Adrenal gland (tissue), 5 donors: ENCODE data around the gene SERAC1.

Experiments
- POLR2A ChIP-seq, 2 donors: fragments of 450-650 bp; IDR thresholded peaks; one replicate each; pipeline ENCODE4 v1.6.1; 2017; ENCODE audit warnings: antibody characterized with exemption in 2 of 2, mild to moderate bottlenecking in 2 of 2, moderate library complexity in 1 of 2
- TF ChIP-seq, protein P1 (sequence below), 6 experiments: fragments of 450-650 bp in 4 of 6; fragments of 200-600 bp in 2 of 6; sonication (generic) in 1 of 6; IDR thresholded peaks; 1 replicate in 5 of 6; 2 replicates in 1 of 6; pipeline versions ENCODE4 v1.5.1 to v1.8.0; 2016 to 2021; ENCODE audit warnings: antibody characterized with exemption in 6 of 6, mild to moderate bottlenecking in 2 of 6, moderate library complexity in 1 of 6
- donor health status: DM: no; HTN: no; CAD: no.

DNA sequence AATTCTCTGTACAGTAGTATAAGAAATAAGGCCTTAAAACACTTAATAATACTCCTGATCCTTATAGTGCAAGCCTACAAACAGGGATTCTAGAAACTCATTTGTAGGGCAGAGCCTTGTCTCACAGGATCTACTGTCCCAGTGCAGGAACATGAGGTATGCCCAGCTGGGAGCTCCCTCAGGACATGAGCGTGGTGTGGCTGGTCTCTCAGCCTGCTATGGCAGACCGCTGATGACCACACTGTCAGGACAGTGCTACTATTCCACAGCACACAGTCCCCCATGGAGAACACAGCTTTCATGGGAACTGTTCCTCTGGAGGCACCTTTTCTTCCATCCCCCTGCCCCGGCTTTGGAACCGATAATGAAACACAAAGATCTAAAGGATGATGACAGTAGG, 53.0 kb downstream of the SERAC1 start:
- TF ChIP-seq, protein P1, sequence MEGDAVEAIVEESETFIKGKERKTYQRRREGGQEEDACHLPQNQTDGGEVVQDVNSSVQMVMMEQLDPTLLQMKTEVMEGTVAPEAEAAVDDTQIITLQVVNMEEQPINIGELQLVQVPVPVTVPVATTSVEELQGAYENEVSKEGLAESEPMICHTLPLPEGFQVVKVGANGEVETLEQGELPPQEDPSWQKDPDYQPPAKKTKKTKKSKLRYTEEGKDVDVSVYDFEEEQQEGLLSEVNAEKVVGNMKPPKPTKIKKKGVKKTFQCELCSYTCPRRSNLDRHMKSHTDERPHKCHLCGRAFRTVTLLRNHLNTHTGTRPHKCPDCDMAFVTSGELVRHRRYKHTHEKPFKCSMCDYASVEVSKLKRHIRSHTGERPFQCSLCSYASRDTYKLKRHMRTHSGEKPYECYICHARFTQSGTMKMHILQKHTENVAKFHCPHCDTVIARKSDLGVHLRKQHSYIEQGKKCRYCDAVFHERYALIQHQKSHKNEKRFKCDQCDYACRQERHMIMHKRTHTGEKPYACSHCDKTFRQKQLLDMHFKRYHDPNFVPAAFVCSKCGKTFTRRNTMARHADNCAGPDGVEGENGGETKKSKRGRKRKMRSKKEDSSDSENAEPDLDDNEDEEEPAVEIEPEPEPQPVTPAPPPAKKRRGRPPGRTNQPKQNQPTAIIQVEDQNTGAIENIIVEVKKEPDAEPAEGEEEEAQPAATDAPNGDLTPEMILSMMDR (IDR thresholded peaks at IDR 0.05) = no peak
- TF ChIP-seq POLR2A (IDR thresholded peaks at IDR 0.05) = no peak
